ENCODE measurements around the gene EPB41L4A.

DNA sequence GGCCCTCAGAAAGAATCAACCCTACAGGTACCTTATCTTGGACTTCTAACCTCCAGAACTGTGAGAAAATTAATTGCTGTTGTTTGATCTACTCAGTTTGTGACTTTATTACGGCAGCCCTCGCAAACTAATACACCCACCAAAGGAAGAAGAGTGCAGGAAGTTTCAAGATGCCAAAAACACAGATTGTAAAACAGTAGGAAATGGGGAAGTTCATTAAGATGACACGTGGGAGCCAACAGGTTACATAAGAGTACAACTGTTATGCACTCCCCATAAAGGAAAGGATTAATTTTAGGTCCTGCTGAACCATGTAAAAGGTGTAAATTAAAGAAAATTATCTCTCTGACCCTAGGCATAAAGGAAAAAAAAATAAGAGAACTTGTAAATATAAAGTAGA is 294.3 kb downstream of the EPB41L4A start:
- TF ChIP-seq, protein P1, sequence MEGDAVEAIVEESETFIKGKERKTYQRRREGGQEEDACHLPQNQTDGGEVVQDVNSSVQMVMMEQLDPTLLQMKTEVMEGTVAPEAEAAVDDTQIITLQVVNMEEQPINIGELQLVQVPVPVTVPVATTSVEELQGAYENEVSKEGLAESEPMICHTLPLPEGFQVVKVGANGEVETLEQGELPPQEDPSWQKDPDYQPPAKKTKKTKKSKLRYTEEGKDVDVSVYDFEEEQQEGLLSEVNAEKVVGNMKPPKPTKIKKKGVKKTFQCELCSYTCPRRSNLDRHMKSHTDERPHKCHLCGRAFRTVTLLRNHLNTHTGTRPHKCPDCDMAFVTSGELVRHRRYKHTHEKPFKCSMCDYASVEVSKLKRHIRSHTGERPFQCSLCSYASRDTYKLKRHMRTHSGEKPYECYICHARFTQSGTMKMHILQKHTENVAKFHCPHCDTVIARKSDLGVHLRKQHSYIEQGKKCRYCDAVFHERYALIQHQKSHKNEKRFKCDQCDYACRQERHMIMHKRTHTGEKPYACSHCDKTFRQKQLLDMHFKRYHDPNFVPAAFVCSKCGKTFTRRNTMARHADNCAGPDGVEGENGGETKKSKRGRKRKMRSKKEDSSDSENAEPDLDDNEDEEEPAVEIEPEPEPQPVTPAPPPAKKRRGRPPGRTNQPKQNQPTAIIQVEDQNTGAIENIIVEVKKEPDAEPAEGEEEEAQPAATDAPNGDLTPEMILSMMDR (IDR thresholded peaks at IDR 0.05; ENCODE audit: poor library complexity, severe bottlenecking), result no peak
- TF ChIP-seq MXI1 (conservative IDR thresholded peaks at IDR 0.05; ENCODE audit: poor library complexity, severe bottlenecking) (no peak), POLR2AphosphoS5 (IDR thresholded peaks at IDR 0.05) (no peak), EZH2 (IDR thresholded peaks at IDR 0.05; ENCODE audit: borderline replicate concordance, insufficient read depth, low read length, poor library complexity, severe bottlenecking) (no peak), EP300 (conservative IDR thresholded peaks at IDR 0.05; ENCODE audit: poor library complexity, severe bottlenecking) (no peak), RAD21 (conservative IDR thresholded peaks at IDR 0.05) (no peak), TAF1 (IDR thresholded peaks at IDR 0.05; ENCODE audit: low read depth) (no peak)
- TF ChIP-seq, protein P2, sequence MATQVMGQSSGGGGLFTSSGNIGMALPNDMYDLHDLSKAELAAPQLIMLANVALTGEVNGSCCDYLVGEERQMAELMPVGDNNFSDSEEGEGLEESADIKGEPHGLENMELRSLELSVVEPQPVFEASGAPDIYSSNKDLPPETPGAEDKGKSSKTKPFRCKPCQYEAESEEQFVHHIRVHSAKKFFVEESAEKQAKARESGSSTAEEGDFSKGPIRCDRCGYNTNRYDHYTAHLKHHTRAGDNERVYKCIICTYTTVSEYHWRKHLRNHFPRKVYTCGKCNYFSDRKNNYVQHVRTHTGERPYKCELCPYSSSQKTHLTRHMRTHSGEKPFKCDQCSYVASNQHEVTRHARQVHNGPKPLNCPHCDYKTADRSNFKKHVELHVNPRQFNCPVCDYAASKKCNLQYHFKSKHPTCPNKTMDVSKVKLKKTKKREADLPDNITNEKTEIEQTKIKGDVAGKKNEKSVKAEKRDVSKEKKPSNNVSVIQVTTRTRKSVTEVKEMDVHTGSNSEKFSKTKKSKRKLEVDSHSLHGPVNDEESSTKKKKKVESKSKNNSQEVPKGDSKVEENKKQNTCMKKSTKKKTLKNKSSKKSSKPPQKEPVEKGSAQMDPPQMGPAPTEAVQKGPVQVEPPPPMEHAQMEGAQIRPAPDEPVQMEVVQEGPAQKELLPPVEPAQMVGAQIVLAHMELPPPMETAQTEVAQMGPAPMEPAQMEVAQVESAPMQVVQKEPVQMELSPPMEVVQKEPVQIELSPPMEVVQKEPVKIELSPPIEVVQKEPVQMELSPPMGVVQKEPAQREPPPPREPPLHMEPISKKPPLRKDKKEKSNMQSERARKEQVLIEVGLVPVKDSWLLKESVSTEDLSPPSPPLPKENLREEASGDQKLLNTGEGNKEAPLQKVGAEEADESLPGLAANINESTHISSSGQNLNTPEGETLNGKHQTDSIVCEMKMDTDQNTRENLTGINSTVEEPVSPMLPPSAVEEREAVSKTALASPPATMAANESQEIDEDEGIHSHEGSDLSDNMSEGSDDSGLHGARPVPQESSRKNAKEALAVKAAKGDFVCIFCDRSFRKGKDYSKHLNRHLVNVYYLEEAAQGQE (IDR thresholded peaks at IDR 0.05; ENCODE audit: borderline replicate concordance), result no peak

Data from neural cell (in vitro differentiated cells).